ENCODE data around the gene ELOVL5. TPM values are rescaled to one million over a fixed set of nuclear protein-coding genes. Genes with fewer than 3 reads are reported as not detected.

Gene ELOVL5
- total and polyA plus RNA-seq, 4 donors, result 22.1 to 77.8 (median 57.8) TPM

DNA sequence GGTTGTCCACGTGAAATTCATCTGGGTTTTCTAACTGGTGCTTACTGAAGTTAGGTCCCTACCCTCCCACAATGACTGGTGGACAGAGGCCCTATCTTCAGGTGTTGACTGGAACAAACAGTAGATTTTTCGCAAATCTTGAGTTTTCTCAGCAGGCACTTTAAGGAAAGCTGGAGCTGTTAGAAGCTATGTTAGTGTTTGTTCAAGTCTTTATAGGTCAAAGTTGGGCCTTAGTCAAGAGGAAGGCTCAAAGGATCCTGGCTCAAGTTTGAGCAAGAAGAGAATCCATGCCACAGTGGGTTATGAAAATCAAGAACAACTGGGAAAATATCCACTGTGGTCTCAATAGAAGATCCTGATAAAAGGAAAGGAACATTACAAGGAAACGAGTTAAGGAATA is 48.5 kb upstream of the ELOVL5 start:
- 84% methylated on average over 3 of the region's 3 CpGs for WGBS
- TF ChIP-seq YY1 (IDR thresholded peaks at IDR 0.05) (no peak), GABPA (IDR thresholded peaks at IDR 0.05 in 1 of 2, conservative IDR thresholded peaks at IDR 0.05 in 1 of 2) (no peak), JUND (IDR thresholded peaks at IDR 0.05) (no peak), TAF1 (conservative IDR thresholded peaks at IDR 0.05) (no peak), RXRA (IDR thresholded peaks at IDR 0.05) (no peak), NR2F2 (IDR thresholded peaks at IDR 0.05) (no peak), EGR1 (IDR thresholded peaks at IDR 0.05; ENCODE audit: low read depth in 2 of 2) (no peak), FOXA2 (IDR thresholded peaks at IDR 0.05) (no peak), RAD21 (IDR thresholded peaks at IDR 0.05) (no peak), ZBTB33 (IDR thresholded peaks at IDR 0.05) (no peak), SP1 (IDR thresholded peaks at IDR 0.05) (no peak), MAX (IDR thresholded peaks at IDR 0.05) (no peak)
- H3K36me3 ChIP-seq (ENCODE audit: control insufficient read depth in 4 of 4, insufficient read depth in 3 of 4, low read depth in 1 of 4, low read length in 3 of 4), result no peaks in the 10 kb centered on the region
- no peaks in the 10 kb centered on the region for H3K9me3 ChIP-seq (ENCODE audit: control insufficient read depth in 4 of 4, low read length in 3 of 4)
- no peaks in the 10 kb centered on the region for H3K4me1 ChIP-seq (ENCODE audit: control insufficient read depth in 4 of 4, insufficient read depth in 4 of 4, low read length in 3 of 4)
- H3K4me3 ChIP-seq (ENCODE audit: low read depth in 1 of 3, low read length in 3 of 3), result no peak overlapping the region
- no peak overlapping the region for H3K9ac ChIP-seq (ENCODE audit: low read depth in 1 of 2, low read length in 2 of 2)
- no peak overlapping the region for H3K27ac ChIP-seq (ENCODE audit: low read depth in 1 of 2, low read length in 2 of 2)
- no peak for DNase-seq (ENCODE audit: low spot score)
- H3K27me3 ChIP-seq (ENCODE audit: control insufficient read depth in 4 of 4, insufficient read depth in 4 of 4, low read length in 3 of 4), result no peaks in the 10 kb centered on the region

DNA sequence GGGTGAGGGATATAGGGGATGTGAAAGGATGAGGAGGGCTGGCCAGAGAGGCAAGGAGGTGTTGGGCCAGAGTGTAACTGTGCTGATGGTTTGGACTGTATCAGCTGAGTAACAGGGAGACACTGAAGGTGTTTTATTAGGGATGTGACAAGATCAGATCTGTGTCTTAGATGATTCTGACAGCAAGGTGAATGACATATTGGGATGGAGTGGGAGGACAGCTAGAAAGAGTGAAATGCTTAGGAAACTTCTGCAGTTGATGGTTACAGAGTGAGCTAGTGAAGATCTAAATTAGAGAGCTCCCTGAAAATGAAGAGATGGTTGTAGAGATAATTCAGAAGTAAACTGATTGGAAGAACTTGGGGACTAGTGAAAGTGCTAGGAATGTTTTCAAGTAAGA is 47.2 kb upstream of the ELOVL5 start:
- H3K9me3 ChIP-seq (ENCODE audit: control insufficient read depth in 4 of 4, low read length in 3 of 4), result no peaks in the 10 kb centered on the region
- peaks cover 0 to 3% (median 2%) of the 10 kb centered on the region in 4 donors for H3K4me1 ChIP-seq (ENCODE audit: control insufficient read depth in 4 of 4, insufficient read depth in 4 of 4, low read length in 3 of 4)
- TF ChIP-seq SP1 (IDR thresholded peaks at IDR 0.05) (no peak), GABPA (IDR thresholded peaks at IDR 0.05 in 1 of 2, conservative IDR thresholded peaks at IDR 0.05 in 1 of 2) (no peak), NR2F2 (IDR thresholded peaks at IDR 0.05) (no peak), JUND (IDR thresholded peaks at IDR 0.05) (no peak), EGR1 (IDR thresholded peaks at IDR 0.05; ENCODE audit: low read depth in 2 of 2) (no peak), MAX (IDR thresholded peaks at IDR 0.05) (no peak), TAF1 (conservative IDR thresholded peaks at IDR 0.05) (no peak), FOXA2 (IDR thresholded peaks at IDR 0.05) (no peak), RXRA (IDR thresholded peaks at IDR 0.05) (no peak), RAD21 (IDR thresholded peaks at IDR 0.05) (no peak), FOXA1 (IDR thresholded peaks at IDR 0.05) (no peak), REST (IDR thresholded peaks at IDR 0.05) (no peak), HNF4G (IDR thresholded peaks at IDR 0.05) (no peak)

More for the DNA sequence above, 47.2 kb upstream of the ELOVL5 start:
- H3K27ac ChIP-seq (ENCODE audit: low read depth in 1 of 2, low read length in 2 of 2), result no peak overlapping the region
- no peaks in the 10 kb centered on the region for H3K27me3 ChIP-seq (ENCODE audit: control insufficient read depth in 4 of 4, insufficient read depth in 4 of 4, low read length in 3 of 4)
- no peak overlapping the region for H3K4me3 ChIP-seq (ENCODE audit: low read depth in 1 of 3, low read length in 3 of 3)
- DNase-seq (ENCODE audit: low spot score), result no peak
- no peak overlapping the region for H3K9ac ChIP-seq (ENCODE audit: low read depth in 1 of 2, low read length in 2 of 2)
- H3K36me3 ChIP-seq (ENCODE audit: control insufficient read depth in 4 of 4, insufficient read depth in 3 of 4, low read depth in 1 of 4, low read length in 3 of 4), result no peaks in the 10 kb centered on the region
